NCI-H1048 (cell line): ENCODE data around the gene MMP13.
"Not testable (repeated sequence)": the region's sequence is repeated elsewhere in the genome, so short reads cannot be mapped to it uniquely, and the experiment has no call there.

Experiments
- DNase-seq: peaks from one replicate; lab custom pipeline; 2025; lab: John Stamatoyannopoulos, UW

The MMP13 gene

DNA sequence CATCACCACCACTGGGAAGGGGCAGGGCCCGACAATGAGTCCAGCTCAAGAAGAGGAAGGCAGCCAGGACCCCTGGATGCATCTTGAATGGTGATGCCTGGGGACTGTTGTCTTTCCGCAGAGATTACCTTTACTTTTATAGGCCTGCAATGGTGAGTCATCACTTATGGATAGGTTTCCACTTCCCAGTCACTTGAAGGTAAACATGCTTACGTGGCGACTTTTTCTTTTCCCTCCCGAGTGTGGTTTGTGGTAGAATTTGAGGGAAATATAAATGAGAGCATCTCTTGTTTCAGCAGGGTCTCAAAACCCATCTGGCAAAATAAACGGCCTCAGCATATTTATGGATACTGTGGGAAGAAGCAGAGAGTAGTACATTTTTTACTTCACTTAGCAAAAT, at the start of gene MMP13:
Gene MMP13 (minus strand): TSS at position 109 of the 400 bp plus-strand sequence. CDS start 27 bp downstream, at position 82.
- no peak for DNase-seq

DNA sequence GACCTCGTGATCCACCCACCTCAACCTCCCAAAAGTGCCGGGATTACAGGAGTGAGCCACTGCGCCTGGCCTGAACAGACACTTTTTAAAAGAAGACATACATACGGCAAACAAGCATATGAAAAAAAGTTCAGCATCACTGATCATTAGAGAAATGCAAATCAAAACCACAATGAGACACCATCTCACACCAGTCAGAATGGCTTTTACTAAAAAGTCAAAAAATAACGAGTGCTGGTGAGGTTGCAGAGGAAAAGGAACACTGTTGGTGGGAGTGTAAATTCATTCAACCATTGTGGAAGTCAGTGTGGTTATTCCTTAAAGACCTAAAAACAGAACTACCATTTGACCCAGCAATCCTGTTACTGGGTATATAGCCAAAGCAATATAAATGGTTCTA, 48.7 kb upstream of the MMP13 start:
- DNase-seq = not testable (repeated sequence)

DNA sequence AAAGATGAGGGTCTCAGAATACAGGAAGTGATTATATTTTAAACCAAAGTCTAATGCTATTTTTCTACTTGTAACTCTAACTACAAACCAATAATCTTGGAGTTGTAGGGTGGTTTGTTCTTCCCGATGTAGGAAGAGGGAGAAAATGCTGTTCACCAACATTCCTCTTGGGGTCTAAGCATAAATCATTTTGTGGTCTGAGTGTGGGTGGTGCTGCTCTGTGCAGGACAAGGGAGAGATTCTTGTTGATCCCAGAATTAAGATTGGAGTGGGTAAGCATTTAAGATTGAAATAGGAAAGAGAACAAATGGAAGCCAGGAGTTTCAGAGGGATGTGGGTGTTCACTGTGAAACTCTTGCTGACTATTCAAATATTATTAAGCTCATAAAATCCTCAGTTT, 38.6 kb upstream of the MMP13 start:
- DNase-seq = no peak

DNA sequence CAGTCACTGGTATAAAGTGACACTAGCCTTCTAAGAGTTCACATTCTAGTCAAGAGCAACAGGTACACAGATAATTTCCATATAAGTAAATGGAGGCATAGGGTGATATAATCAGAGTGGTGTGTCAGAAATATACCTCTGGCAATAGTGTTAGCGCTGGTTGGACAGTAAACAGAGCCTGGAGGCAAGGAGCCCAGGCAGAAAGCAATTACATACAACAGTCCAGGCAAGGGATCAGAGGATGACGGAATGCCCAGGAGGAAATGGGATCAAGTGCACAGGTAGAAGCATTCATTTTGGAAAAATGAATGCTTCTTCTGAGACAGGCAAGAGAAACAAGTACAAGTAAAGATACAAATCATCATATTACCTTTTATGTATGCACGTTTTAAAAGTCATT, 36.2 kb upstream of the MMP13 start:
- DNase-seq = no peak

DNA sequence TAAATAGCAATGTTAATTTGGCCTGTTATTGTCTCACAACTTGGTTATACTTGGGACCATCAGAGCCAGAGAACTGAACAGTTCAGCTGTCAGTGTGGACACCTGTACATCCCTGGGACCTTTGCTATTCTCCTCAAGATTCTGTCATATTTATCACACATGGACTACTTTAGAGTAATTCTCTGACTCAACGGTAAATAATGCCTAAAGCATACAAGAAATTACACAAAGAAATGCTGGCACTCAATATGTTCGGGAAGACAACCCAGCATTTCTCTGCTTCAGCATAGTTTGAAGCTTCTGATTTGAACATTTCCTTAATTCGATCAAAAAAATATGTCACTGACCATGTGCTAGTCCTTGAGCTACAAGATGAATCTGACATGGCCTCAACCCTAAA, 34.6 kb upstream of the MMP13 start:
- no peak for DNase-seq

DNA sequence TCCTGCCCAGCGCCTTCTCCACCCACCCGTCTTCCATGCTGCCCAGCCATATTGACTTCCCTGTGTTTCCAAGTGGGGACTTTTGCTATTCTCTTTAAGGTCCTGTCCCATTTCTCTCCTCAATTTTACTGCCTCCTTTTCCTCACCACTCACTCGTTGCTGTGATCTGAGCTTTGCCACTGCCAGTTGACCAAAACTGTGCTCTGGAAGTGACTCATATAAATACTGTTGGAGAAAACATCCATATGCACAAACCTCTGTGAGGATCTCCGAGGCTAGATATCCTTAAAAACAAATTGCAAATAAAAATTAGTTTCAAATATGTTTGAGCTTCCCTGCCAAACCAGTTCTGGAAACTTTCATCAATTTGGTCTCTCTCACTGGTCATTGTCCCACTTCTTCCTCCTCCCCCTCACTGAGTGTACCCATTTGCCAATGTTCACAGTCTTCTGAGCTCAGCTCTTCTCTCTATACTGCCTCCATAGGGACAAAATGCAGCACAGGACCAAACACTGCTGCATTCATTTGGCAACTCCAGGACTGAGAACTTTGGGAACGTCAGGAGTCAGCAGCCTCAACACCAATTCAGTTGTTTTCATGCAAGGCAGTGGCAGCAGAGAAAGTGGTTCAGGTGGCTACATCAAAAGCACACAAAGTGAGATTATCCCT, 34.0 kb upstream of the MMP13 start:
- no peak for DNase-seq

DNA sequence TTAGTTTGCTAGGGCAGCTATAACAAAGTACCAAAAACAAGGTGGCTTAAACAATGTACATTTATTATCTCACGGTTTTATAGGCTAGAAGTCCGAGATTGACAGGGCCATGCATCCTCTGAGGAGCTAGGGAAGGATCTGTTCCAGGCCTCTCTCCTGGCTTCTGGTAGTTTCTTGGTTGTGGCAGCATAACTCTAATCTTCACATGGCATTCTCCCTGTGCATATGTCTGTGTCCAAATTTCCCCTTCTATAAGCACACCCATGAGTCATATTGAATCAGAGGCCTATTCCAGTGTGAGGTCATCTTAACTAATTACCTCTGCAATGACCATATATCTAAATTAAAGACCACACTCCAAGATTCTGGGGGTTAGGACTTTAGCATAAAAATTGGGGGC, 31.3 kb upstream of the MMP13 start:
- DNase-seq = no peak

DNA sequence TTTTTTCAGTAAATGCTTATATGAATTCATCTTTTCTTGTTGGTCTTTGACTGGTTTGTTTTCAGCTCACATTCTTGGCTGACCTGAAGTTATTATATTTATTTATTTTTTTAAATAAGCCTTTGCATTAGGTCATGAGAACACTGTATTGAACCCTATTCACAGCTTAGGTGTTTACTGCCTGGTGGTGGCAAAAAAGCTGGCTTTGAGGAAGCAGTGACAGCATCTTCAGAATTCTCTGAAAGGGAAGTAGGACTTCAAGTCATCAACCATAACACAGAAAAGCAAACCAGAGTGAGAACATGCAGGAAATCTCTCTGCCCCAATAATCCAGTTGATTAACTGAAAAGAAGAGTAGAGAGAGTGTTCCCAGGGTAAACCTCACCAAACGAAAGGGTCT, 30.3 kb upstream of the MMP13 start:
- no peak for DNase-seq

DNA sequence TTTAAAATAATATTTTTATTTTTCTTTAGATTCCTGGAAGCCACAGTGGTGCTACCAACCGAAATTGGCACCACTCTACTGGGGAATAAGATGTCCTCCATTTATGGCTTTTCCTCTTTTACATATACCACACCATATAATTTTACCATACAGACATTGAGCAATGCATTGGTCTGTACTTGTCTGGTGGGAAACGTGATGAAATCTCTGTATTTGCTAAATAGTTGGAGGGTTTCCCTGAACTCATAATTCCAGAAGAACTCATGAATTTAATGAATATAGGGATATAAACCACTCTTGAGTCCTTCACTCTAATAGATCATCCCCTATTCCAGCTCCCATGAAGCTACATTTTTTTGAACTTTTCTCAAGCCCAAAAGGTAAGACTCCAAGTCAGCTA, 28.0 kb upstream of the MMP13 start:
- DNase-seq = no peak

DNA sequence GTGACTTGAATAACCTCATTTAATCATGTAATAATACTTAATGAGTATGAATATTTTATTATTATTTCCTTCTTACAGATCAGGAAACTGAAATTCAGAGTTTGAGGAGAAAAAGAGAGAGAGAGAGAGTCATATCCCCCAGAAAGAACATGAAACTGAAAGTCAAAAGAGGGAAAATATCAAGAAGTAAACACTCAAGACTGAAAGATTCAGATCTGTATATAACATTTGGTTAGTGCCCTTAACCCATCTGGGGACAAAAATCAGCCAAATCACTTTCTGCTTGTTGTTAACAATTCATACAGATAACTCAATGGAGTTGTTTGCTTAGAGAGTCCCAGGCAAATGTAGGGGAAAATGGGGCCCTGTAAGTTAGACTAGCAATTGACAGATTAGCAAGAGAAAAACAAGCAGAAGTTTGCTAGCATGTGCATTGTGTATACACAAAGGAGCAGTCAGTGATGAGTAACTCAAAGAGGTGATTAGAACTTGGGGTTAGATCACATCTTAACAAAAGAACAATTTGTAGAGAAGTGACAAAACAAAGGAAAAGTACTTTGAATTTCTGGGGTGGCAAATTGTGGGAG, 25.9 kb upstream of the MMP13 start:
- DNase-seq = no peak

DNA sequence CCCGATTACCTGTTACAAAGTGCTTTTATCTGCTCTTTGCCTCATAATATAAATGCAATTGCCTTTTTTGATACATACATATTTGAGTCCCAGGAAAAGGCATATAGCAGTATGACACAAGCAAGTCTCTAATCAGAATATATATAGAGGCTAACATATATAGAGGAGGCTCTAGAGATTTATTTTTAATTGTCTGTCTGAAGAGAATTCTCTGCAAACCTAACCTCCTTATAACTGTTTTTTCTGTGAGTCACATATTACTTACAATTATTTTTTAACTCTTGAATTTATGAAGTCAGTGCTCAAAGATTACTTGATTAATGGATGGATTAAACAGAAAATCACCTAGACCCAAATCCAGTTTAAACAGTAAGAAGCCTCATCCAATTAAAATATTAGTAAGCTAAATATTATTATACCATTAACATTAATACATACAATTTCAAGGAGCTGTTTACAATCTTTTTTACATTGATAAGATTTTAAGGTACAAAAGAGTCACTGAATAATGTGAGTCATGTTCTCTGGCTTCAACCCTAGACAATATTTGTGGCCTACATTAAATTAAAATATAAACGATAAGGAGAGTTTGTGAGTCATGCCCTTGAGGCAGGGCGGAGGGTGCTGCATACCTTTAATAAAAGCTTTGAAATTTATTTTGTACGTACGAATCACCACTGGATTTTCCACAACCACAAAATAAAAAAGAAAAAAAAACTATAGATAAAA, 19.2 kb upstream of the MMP13 start:
- no peak for DNase-seq

DNA sequence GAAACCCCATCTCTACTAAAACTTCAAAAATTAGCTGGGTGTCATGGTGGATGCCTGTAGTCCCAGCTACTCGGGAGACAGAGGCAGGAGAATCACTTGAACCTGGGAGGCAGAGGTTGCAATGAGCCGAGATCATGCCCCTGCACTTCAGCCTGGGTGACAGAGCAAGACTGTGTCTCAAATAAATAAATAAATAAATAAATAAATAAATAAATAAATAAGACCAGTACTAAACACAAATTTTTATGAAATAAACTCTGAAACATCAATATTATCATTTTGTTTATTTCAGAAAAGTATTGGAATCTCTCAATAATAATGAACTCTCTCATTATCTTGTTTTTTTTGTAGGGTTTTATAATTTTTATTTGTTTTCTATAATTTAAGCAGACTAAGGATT, 18.2 kb upstream of the MMP13 start:
- DNase-seq = not testable (repeated sequence)

DNA sequence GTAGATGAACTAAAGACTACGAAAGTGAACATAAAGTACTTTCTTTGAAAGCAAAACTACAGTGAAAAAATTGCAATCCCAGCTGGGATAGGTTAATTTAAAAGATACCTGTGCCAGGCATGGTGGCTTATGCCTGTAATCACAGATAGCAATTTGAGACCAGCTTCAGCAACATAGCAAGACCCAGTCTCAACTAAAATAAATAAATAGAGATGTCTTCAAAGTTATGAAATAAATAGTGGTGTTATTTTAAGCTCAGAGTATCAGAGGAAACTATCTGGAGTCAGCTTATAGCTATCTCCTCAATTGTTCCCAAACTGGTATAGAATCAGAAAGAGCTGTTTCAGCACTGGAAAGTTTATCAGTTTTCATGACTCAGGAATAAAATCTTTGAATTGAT, 17.3 kb upstream of the MMP13 start:
- no peak for DNase-seq

DNA sequence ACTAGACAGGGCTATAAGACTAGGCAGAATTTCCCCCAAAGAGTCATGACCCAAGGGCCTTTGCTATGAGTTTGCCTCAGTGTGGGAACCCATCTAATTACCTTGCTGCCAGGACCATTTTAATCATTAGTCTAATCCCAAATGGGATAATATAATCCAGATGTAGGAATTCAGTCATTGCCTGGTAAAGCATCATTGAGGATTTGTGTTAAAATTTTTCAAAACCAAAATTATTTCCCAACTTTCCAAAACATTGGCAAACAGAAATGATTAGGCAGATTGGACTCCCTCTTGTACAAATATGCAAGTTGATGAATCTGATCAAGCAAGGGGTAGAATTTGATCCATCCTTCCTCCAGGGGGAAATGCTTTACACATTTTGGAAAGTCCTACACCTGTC, 16.2 kb upstream of the MMP13 start:
- DNase-seq = no peak

DNA sequence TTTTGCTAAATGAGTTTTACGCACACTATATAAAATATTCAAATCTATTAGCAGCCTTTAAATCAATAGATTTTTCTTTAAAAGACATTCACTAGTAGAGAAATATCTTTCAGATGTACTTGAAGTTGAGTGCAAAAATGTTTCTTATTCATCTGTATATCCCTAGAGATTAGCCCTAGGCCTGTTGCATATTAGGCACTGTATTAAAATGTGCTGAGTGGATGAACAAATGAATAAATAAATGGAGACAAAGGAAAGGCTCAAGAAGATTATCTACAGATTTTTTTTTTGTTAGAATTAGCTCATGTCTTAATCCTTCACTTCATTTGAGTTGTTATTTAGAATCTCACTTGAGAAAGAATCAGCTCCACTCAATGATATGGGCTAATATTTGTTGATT, 12.0 kb upstream of the MMP13 start:
- no peak for DNase-seq

DNA sequence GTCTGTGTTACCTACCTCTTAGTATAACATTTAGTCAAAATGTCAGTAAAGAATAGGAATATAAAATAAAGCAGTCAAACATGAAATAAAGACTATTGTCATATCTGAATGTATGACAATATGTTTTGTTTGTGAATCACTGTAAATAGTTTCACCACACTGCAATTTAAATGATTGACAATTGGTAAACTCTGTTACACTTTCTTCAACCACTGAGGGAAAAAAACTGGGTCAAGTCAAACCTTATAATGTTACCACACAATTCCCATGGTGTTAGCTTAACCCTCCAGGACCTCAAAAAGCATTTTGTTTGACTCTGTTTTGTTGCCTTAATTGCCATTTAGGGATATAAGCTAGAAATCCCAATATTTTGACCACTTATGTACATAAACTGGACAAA, 10.5 kb upstream of the MMP13 start:
- DNase-seq = no peak

DNA sequence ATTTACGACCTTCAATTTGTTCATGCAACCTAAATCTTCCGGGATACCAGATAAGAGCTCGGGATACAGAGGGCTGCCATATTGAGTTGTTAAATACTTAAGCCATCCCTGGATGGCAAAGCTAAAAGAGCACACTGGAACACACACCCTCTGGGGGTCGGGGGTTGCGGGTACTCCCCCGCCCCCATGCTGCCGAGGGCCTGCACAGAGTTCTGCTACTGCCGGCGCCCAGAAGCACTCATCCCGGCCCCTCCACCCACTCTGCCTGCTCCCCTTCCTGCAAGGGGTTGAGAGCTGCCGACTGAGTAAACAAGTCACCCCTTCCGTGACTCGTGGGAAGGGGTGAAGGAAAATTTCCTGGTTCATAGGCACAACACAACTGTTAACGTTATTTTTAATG, 9.3 kb upstream of the MMP13 start:
- DNase-seq = no peak

DNA sequence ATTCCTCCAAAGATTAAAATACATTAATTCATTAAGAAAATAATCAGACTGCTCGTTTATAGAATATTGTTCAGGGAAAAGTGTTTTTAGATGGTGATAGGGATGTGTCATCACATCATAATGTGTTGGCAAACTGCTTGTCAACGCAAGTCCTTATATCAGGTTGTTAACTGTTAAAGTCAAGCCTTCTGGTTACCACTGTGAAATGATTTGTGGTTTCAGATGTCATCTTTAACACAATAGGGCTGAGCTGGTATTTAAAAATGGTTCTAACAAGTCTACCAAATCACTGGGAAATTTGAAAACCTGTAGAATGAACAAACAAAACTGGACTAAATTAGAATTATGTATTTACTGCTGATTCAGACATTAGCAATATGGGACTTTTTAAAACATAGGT, 2.4 kb upstream of the MMP13 start:
- no peak for DNase-seq

DNA sequence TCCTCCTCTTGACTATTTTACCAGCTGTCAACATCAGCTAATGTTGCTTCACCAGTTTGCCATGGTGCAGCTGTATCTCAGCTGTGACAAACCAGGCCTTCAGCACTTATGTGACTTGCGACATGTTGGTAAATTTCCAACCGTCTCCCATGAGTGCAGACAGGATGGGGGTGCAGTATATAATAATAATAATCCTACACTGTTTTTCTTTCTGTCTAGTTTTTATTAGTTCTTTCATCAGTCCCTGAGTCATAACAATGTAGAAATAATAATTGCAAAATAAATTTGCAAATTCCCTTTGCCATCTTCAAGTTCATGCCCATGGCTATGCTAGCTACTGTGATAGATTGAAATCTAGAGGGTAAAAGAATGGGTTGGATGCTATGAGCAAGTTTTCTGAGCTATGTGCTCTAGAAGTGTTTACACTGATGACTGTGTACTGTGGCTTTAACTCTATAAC, 4.9 kb downstream of the MMP13 start:
- no peak for DNase-seq

DNA sequence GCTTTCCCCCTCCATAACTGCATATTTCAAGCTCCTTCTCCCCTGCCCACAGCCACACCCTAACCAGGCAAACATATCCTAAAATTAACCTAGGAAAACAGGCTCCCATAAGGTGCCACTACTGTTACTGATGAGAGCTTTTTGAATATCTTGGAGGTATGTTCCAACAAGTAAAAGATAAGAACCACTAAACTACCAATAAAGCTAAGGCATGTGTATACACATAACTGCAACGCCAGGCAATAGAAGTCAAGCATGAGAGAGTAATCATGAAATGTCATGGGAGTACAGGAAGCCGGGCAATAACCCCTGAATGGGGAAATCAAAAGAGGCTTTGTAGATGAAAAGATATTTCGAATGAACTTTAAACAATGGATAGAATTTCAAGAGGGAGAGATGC, 9.3 kb downstream of the MMP13 start:
- no peak for DNase-seq

DNA sequence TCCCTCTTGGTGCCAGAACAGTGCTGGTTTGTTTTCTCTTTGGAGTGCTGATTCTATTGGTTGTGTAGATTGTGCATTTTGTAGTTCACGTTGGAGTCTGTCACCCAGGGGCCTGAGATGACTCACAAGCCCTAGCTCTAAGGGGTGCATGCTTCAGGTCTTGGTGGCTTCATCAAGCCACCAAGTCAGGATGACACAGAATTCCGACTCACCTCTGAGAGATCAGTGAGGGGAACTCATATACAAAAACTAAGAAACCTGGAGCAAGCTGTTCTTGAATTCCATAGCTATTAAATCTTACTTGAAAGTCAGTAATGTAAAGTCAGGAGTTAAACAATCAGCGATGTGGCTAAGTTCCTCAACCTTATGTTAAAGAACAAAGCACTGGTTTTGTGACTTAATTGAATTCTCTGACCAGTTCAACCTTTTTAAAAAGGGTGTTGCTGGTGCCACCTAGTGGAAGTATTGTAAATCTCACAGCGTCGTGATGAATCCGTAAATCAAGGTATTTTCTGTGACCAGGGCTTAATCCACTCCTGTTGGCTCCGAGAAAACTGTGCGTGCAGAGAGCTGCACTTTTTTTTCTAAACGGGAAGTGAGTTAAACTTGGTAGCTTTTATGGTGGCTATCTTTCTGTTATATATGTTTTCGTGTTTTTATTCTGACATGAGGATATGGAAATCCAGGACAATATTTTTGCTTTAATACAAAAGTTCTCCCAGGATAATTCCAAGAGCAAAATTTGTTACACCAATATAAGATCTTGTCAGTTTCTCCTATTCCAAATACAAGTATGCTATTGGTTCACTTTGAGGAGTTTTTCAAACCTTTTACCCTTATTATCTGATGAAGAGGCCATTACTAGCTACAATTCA, 14.6 kb downstream of the MMP13 start:
- peak; percentile 11 for DNase-seq

DNA sequence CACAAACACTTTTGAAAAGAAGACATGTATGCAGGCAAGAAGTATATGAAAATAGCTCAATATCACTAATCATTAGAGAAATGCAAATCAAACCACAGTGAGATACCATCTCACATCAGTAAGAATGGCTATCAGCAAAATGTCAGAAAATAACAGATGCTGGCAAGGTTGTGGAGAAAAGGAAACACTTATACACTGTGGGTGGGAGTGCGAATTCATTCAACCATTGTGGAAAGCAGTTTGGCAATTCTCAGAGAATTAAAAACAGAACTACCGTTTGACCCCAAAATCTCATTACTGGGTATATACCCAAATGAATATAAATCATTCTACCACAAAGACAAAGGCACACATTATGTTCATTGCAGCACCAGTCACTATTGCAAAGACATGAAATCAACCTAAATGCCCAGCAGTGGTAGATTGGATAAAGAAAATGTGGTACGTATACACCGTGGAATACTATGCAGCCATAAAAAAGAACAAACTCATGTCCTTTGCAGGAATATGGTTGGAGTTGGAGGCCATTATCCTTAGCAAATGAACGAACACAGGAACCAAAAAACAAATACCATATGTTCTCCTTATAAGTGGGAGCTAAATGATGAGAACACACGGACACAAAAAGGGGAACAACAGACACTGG, 18.5 kb downstream of the MMP13 start:
- DNase-seq = no peak
